Measurements from ENCODE around the gene MTUS2. TPM values are rescaled to one million over a fixed set of nuclear protein-coding genes. Genes with fewer than 3 reads are reported as not detected.

The MTUS2 gene
- total RNA-seq, 1 donor from 2014 or later: 4.1 TPM

- Mint-ChIP-seq H3K4me3 (no peak overlapping the region), H3K4me1 (ENCODE audit: unreplicated experiment) (peaks cover 8% of the 10 kb centered on the region), H3K9me3 (no peaks in the 10 kb centered on the region), H3K36me3 (peaks cover 5% of the 10 kb centered on the region), H3K27me3 (peaks cover 15% of the 10 kb centered on the region), H3K27ac (no peak overlapping the region)
- no peak for TF ChIP-seq CTCF (conservative IDR thresholded peaks at IDR 0.05)
- DNase-seq (ENCODE audit: extremely low spot score, unreplicated experiment): no peak
These were observed 681.5 kb downstream of the MTUS2 start for GRCh38 chr13:29501674-29502073.

DNA sequence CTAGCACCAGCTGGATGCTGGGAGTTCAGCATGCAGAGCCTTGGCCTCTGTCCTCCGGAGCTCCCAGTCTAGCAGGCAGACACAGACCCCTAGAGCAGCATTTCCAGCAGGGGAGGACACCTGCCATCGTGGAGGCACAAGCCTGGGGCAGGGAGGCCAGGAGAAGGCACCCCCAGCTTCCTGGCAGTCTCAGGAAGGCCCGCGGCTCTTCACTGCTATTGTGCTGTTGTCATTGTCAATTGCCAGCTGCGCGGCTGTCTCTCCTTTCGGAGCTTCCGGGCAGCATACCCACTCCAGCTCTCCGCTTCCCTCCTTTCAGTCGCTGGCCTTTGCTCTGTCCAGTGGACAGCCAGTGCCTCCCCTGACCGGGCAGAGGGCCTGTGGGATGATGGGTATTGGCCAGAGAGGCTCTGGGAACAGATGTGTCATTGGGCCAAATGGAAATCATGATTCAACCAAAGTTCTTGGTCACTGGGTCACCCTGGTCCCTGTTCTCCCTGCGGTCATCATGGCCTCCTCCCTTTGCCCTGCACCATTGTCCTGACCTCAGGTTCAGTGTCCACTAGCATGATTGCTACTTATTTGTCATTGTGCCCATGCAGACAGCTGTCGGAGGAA lies 682.4 kb downstream of the MTUS2 start:
- no peak overlapping the region for H3K4me3 Mint-ChIP-seq
- H3K4me1 Mint-ChIP-seq (ENCODE audit: unreplicated experiment): no peaks in the 10 kb centered on the region

DNA sequence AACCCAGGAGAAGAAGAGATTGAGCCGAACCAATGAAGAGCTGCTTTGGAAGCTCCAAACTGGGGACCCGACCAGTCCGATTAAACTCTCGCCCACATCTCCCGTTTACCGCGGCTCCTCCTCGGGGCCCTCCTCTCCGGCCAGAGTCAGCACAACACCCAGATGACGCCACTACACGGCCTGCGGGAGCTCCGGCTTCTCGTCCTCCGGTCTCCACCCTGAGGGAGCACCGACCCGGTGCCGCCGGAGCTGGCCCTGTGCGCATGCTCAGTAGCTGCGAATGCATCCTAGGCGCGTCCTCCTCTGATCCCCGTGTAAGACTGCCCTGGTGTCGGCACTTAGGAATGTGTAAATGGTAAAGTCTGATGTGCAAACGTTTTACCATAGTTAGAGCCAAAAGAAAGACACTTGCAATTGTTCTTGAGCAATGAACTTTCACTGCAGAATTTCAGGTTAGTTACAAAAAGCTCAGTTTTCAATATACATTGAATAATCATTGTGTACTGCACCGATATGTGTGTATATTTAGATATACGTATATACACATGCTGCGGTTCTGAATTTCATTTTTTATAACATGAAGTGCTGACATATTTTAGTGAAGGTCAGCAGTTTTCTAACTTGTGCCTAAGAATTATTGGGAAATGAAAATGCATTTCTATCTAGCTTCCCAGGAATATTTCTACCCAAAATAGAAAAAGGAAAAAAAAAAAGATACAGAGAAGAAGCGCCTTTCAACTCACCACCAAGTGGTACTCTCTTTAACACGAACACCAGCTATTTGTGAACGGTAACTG lies 683.1 kb downstream of the MTUS2 start:
- Mint-ChIP-seq H3K27ac (no peak overlapping the region), H3K4me3 (no peak overlapping the region), H3K9me3 (no peaks in the 10 kb centered on the region), H3K36me3 (peaks cover 5% of the 10 kb centered on the region), H3K27me3 (peaks cover 14% of the 10 kb centered on the region), H3K4me1 (ENCODE audit: unreplicated experiment) (peaks cover 4% of the 10 kb centered on the region)
- DNase-seq (ENCODE audit: extremely low spot score, unreplicated experiment): no peak
- TF ChIP-seq CTCF (conservative IDR thresholded peaks at IDR 0.05): no peak

More for the DNA sequence above, 682.4 kb downstream of the MTUS2 start:
- no peaks in the 10 kb centered on the region for H3K9me3 Mint-ChIP-seq
- TF ChIP-seq CTCF (conservative IDR thresholded peaks at IDR 0.05): no peak
- H3K27ac Mint-ChIP-seq: no peak overlapping the region
- no peak for DNase-seq (ENCODE audit: extremely low spot score, unreplicated experiment)
- peaks cover 5% of the 10 kb centered on the region for H3K36me3 Mint-ChIP-seq
- peaks cover 14% of the 10 kb centered on the region for H3K27me3 Mint-ChIP-seq

- no peak for TF ChIP-seq CTCF (conservative IDR thresholded peaks at IDR 0.05)
- Mint-ChIP-seq H3K9me3 (no peaks in the 10 kb centered on the region), H3K4me3 (no peak overlapping the region), H3K4me1 (ENCODE audit: unreplicated experiment) (peaks cover 18% of the 10 kb centered on the region), H3K27ac (no peak overlapping the region), H3K27me3 (peaks cover 14% of the 10 kb centered on the region), H3K36me3 (peaks cover 5% of the 10 kb centered on the region)
- DNase-seq (ENCODE audit: extremely low spot score, unreplicated experiment): no peak
These were observed 684.6 kb downstream of the MTUS2 start for GRCh38 chr13:29504691-29505090.

DNA sequence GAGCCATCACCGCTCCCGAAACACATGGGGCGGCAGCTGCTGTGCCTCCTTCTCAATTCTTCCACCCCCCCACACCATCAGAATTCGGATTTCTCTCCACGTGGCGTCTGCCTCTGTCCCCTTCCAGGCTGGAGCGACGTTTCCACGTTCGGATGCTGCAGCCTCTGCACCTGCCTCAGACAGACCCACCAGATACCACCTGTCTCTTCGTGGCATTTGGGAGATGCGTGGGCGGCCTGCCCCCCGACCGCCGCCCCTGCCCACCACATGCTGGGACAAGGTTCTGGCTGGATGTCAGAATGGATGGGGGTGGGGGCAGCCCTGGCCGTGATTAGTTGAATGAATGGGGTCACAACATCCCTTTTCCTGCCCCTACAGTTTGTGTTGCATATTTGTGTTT lies 685.4 kb downstream of the MTUS2 start:
- H3K27me3 Mint-ChIP-seq: peaks cover 12% of the 10 kb centered on the region
- H3K4me1 Mint-ChIP-seq (ENCODE audit: unreplicated experiment): peaks cover 24% of the 10 kb centered on the region
- H3K9me3 Mint-ChIP-seq: no peaks in the 10 kb centered on the region
- no peak overlapping the region for H3K4me3 Mint-ChIP-seq
- no peak for DNase-seq (ENCODE audit: extremely low spot score, unreplicated experiment)
- TF ChIP-seq CTCF (conservative IDR thresholded peaks at IDR 0.05): no peak
- no peak overlapping the region for H3K27ac Mint-ChIP-seq
- peaks cover 5% of the 10 kb centered on the region for H3K36me3 Mint-ChIP-seq
